Measurements from ENCODE around the gene TLE1.

- TF ChIP-seq CTCF (IDR thresholded peaks at IDR 0.05) (no peak), EP300 (IDR thresholded peaks at IDR 0.05) (no peak)
Measured at GRCh38 chr9:81598811-81599210, 90.5 kb downstream of the TLE1 start.
